B cell (primary cell): Measurements from ENCODE around the gene METTL8. TPM values are rescaled to one million over a fixed set of nuclear protein-coding genes. Genes with fewer than 3 reads are reported as not detected.

Source experiments
- ATAC-seq: fragments of 200-7000 bp; cut with Tn5 transposase; one replicate; pipeline ENCODE4 v1.10.0; 2021; ENCODE audit warnings: low read depth, mild to moderate bottlenecking, moderate number of reproducible peaks, moderate library complexity
- CTCF ChIA-PET: fragments of 350-600 bp; sonication (Branson Sonifier 250); formaldehyde crosslinking; loops from one replicate; lab custom pipeline; 2021; ENCODE audit warnings: antibody characterized with exemption, inconsistent platforms; lab: Charles Lee
- POLR2A ChIA-PET: fragments of 350-600 bp; sonication (Branson Sonifier 250); formaldehyde crosslinking; loops from one replicate; lab custom pipeline; 2021; ENCODE audit warnings: antibody characterized with exemption; lab: Charles Lee
- DNase-seq: peaks from one replicate; pipeline ENCODE4 v3.0.0; 2013
- H2AFZ ChIP-seq: 2 replicates; pipeline ENCODE4 v1.6.1; 2012; ENCODE audit warnings: mild to moderate bottlenecking, low read depth, low read length; ENCODE audit not compliant: insufficient read depth, poor library complexity, severe bottlenecking
- H3K27ac ChIP-seq, 2 donors: 1 replicate in 1 of 2; 2 replicates in 1 of 2; pipeline ENCODE4 v1.5.1; 2012 to 2013; ENCODE audit warnings: low read length in 2 of 2, mild to moderate bottlenecking in 2 of 2, moderate library complexity in 1 of 2
- H3K27me3 ChIP-seq, 4 experiments: fragments of 200-600 bp in 1 of 4; sonication (generic) in 1 of 4; replicated peaks in 1 of 4; 1 replicate in 2 of 4; 2 replicates in 2 of 4; pipeline versions ENCODE4 v1.6.1 to v1.7.0; 2013 to 2016; ENCODE audit warnings: low read length in 3 of 4, mild to moderate bottlenecking in 2 of 4, mixed read lengths in 1 of 4, moderate library complexity in 1 of 4; ENCODE audit not compliant: insufficient read depth in 4 of 4, control insufficient read depth in 3 of 4; ENCODE audit errors: control extremely low read depth in 1 of 4
- H3K36me3 ChIP-seq, 2 experiments: replicated peaks in 1 of 2; 1 replicate in 1 of 2; 2 replicates in 1 of 2; pipeline versions ENCODE4 v1.6.1 to v1.7.1; 2013; ENCODE audit warnings: low read length in 1 of 2; ENCODE audit not compliant: insufficient read depth in 2 of 2, control insufficient read depth in 1 of 2; ENCODE audit errors: control extremely low read depth in 1 of 2, extremely low read depth in 1 of 2
- H3K4me1 ChIP-seq, 2 donors: fragments of 200-600 bp in 1 of 2; sonication (generic) in 1 of 2; 1 replicate in 1 of 2; 2 replicates in 1 of 2; pipeline versions ENCODE4 v1.5.1 to v1.6.1; 2013 to 2017; ENCODE audit warnings: low read length in 2 of 2; ENCODE audit not compliant: control insufficient read depth in 2 of 2, insufficient read depth in 2 of 2
- H3K4me2 ChIP-seq: replicated peaks from 2 replicates; pipeline ENCODE3; 2012; ENCODE audit warnings: mild to moderate bottlenecking, low read depth, low read length; ENCODE audit not compliant: poor library complexity, severe bottlenecking
- H3K4me3 ChIP-seq, 5 experiments: fragments of 200-600 bp in 1 of 5; sonication (generic) in 1 of 5; 1 replicate in 3 of 5; 2 replicates in 2 of 5; pipeline versions ENCODE4 v1.5.1 to v1.7.0; 2011 to 2016; ENCODE audit warnings: low read length in 4 of 5, mild to moderate bottlenecking in 4 of 5, low read depth in 2 of 5, control low read depth in 1 of 5, moderate library complexity in 1 of 5; ENCODE audit not compliant: insufficient read depth in 1 of 5; ENCODE audit errors: control extremely low read depth in 1 of 5, extremely low read depth in 1 of 5
- H3K79me2 ChIP-seq: fragments of 200-600 bp; sonication (generic); one replicate; pipeline ENCODE4 v1.6.0; 2016; ENCODE audit warnings: low read length; ENCODE audit not compliant: control insufficient read depth, insufficient read depth
- H3K9ac ChIP-seq: fragments of 200-600 bp; sonication (generic); 2 replicates; pipeline ENCODE4 v1.6.1; 2017; ENCODE audit warnings: mild to moderate bottlenecking, low read length, moderate library complexity
- H3K9me3 ChIP-seq, 3 donors: one replicate each; pipeline versions ENCODE4 v1.6.1 to v1.7.1; 2013; ENCODE audit warnings: low read length in 2 of 3; ENCODE audit not compliant: control insufficient read depth in 2 of 3, insufficient read depth in 1 of 3; ENCODE audit errors: control extremely low read depth in 1 of 3
- H4K20me1 ChIP-seq: 2 replicates; pipeline ENCODE4 v1.6.0; 2012; ENCODE audit warnings: mild to moderate bottlenecking, low read length; ENCODE audit not compliant: insufficient read depth, control insufficient read depth, poor library complexity, severe bottlenecking
- H3K27ac Mint-ChIP-seq: one replicate; pipeline ENCODE4 v1.8.0; 2021; ENCODE audit warnings: mixed read lengths
- H3K27me3 Mint-ChIP-seq: one replicate; pipeline ENCODE4 v1.8.0; 2021; ENCODE audit warnings: mixed read lengths
- H3K4me1 Mint-ChIP-seq: one replicate; pipeline ENCODE4 v1.8.0; 2021; ENCODE audit warnings: mixed read lengths
- H3K4me3 Mint-ChIP-seq: one replicate; pipeline ENCODE4 v1.8.0; 2021; ENCODE audit warnings: mixed read lengths
- H3K9me3 Mint-ChIP-seq: one replicate; pipeline ENCODE4 v1.8.0; 2022; ENCODE audit warnings: mixed read lengths; ENCODE audit not compliant: insufficient read depth
- CTCF ChIP-seq: fragments of 200-600 bp; IDR thresholded peaks from one replicate; pipeline ENCODE4 v1.8.0; 2022; ENCODE audit warnings: antibody characterized with exemption, mild to moderate bottlenecking
- EZH2 ChIP-seq: IDR thresholded peaks from 2 replicates; pipeline ENCODE4 v1.6.1; 2012; ENCODE audit warnings: borderline replicate concordance, low read depth, mild to moderate bottlenecking, moderate library complexity, low read length; ENCODE audit not compliant: insufficient read depth, poor library complexity, severe bottlenecking
- WGBS: methylation state at CpG from one replicate; pipeline ENCODE4 v1.1.5; 2013; ENCODE audit warnings: missing lambda C conversion rate; ENCODE audit not compliant: insufficient coverage; 5-methylcytosine and 5-hydroxymethylcytosine counted together
- intact Hi-C: fragments of 100-400 bp; cut with micrococcal nuclease; formaldehyde crosslinking; loops from one replicate; pipeline ENCODE4 v1.10.0; 2022
- polyA plus RNA-seq: library from polyadenylated mRNA; depleted of rRNA; stranded (reverse); fragments of >200 nt; gene quantifications from 2 replicates; pipeline ENCODE4 v1.2.3, GENCODE V29; 2012
- total RNA-seq, 2 donors: library from RNA; stranded (reverse); fragments of 120-200 nt in 1 of 2; gene quantifications; 1 replicate in 1 of 2; 2 replicates in 1 of 2; pipeline versions ENCODE4 v1.2.3 to v1.2.4, GENCODE V29; 2013 to 2022

METTL8 gene
- total and polyA plus RNA-seq, 2 donors (not counting 1 experiment from before 2014, with no cell fraction given): 20.8 to 57.8 TPM

- peaks cover 12 to 13% of the 10 kb centered on the region in 2 donors for H3K4me1 ChIP-seq
- H3K27ac Mint-ChIP-seq: no peak overlapping the region
- ATAC-seq (no peak), DNase-seq (no peak)
- no peak overlapping the region for H3K9ac ChIP-seq
- POLR2A ChIA-PET: no interaction called here
- no peaks in the 10 kb centered on the region for H3K27me3 ChIP-seq
- no peak overlapping the region for H3K4me3 Mint-ChIP-seq
- no peaks in the 10 kb centered on the region for H3K27me3 Mint-ChIP-seq
- intact Hi-C loops: no loop called here
- no peak overlapping the region for H3K4me2 ChIP-seq
- H3K79me2 ChIP-seq: peaks cover 46% of the 10 kb centered on the region
- TF ChIP-seq EZH2: no peak
- TF ChIP-seq CTCF: no peak
- no peaks in the 10 kb centered on the region for H3K36me3 ChIP-seq
- H3K27ac ChIP-seq: no peak overlapping the region
- H3K9me3 ChIP-seq: no peaks in the 10 kb centered on the region
- WGBS: no CpG with 5 or more reads among the region's 2 CpGs
- no peaks in the 10 kb centered on the region for H3K9me3 Mint-ChIP-seq
- CTCF ChIA-PET: interaction anchor here (0.7 kb wide), 2 partner anchors 42 to 1663 kb away, joined by 3 to 4 read pairs; no protein-coding TSS in a partner anchor
- no peak overlapping the region for H2AFZ ChIP-seq
- no peak overlapping the region for H3K4me3 ChIP-seq
- peaks cover 22% of the 10 kb centered on the region for H3K4me1 Mint-ChIP-seq
- no peaks in the 10 kb centered on the region for H4K20me1 ChIP-seq
These were observed 21.1 kb downstream of the METTL8 start for GRCh38 chr2:171412571-171413175.

GRCh38 chr2:171411791-171412483 lies 21.9 kb downstream of the METTL8 start:
- no peaks in the 10 kb centered on the region for H3K9me3 Mint-ChIP-seq
- H3K4me2 ChIP-seq: no peak overlapping the region
- H3K4me1 ChIP-seq: peaks cover 19 to 20% of the 10 kb centered on the region in 2 donors
- no peak overlapping the region for H3K4me3 ChIP-seq
- TF ChIP-seq EZH2 (no peak), CTCF (no peak)
- intact Hi-C loops: no loop called here
- H3K27me3 Mint-ChIP-seq: no peaks in the 10 kb centered on the region
- H3K9me3 ChIP-seq: no peaks in the 10 kb centered on the region
- H3K9ac ChIP-seq: no peak overlapping the region
- H3K4me3 Mint-ChIP-seq: no peak overlapping the region
- H3K79me2 ChIP-seq: peaks cover 53% of the 10 kb centered on the region
- no peak overlapping the region for H2AFZ ChIP-seq
- H4K20me1 ChIP-seq: no peaks in the 10 kb centered on the region
- ChIA-PET CTCF (interaction anchor here (1.0 kb wide), 1 partner anchor 439 kb away, joined by 3 read pairs; no protein-coding TSS in a partner anchor), POLR2A (no interaction called here)
- H3K27ac ChIP-seq: no peak overlapping the region
- ATAC-seq (no peak), DNase-seq (no peak)
- H3K27me3 ChIP-seq: no peaks in the 10 kb centered on the region
- H3K36me3 ChIP-seq: no peaks in the 10 kb centered on the region
- WGBS: 100% methylated on average over 1 of the region's 2 CpGs
- peaks cover 29% of the 10 kb centered on the region for H3K4me1 Mint-ChIP-seq
- H3K27ac Mint-ChIP-seq: no peak overlapping the region
